GM13977 (cell line): ENCODE data around the gene KIF21A.

Source experiments
- DNase-seq: peaks from one replicate; pipeline ENCODE4 v3.0.0; 2012; ENCODE audit warnings: low spot score
- CTCF ChIP-seq: IDR thresholded peaks from 2 replicates; pipeline ENCODE4 v1.5.1; 2012; ENCODE audit warnings: mild to moderate bottlenecking, control low read depth; ENCODE audit not compliant: insufficient read depth; ENCODE audit errors: extremely low read depth, missing control alignments
- in situ Hi-C: fragments of 300-500 bp; cut with MboI; formaldehyde crosslinking; loops from one replicate; pipeline ENCODE4 v1.12.0; 2022; ENCODE audit warnings: low sequenced_read_pairs, low pct_unique_long_range_greater_than_20kb, mixed read lengths, inconsistent platforms; ENCODE audit not compliant: unreplicated experiment

KIF21A gene

GRCh38 chr12:39348941-39349626 is 93.8 kb downstream of the KIF21A start:
- TF ChIP-seq CTCF = no peak
- in situ Hi-C loops = no loop called here
- DNase-seq = no peak

- TF ChIP-seq CTCF = no peak
- in situ Hi-C loops = no loop called here
- DNase-seq = no peak
Measured at GRCh38 chr12:39348523-39348922, 94.4 kb downstream of the KIF21A start.

GRCh38 chr12:39344926-39345325 is 98.0 kb downstream of the KIF21A start:
- no peak for DNase-seq
- no peak for TF ChIP-seq CTCF
- in situ Hi-C loops = no loop called here

GRCh38 chr12:39343665-39344064 is 99.3 kb downstream of the KIF21A start:
- TF ChIP-seq CTCF = no peak
- in situ Hi-C loops = no loop called here
- no peak for DNase-seq

- DNase-seq = no peak
- in situ Hi-C loops = no loop called here
- no peak for TF ChIP-seq CTCF
Measured at GRCh38 chr12:39341761-39342160, 101.2 kb downstream of the KIF21A start.

GRCh38 chr12:39341179-39341578 is 101.7 kb downstream of the KIF21A start:
- no peak for TF ChIP-seq CTCF
- in situ Hi-C loops = no loop called here
- peak; percentile 11 for DNase-seq
